ENCODE measurements around the gene TMEM134. TPM values are rescaled to one million over a fixed set of nuclear protein-coding genes. Genes with fewer than 3 reads are reported as not detected.
A peak's percentile ranks its signal among the peaks of the same experiment; 100 is the strongest.

TMEM134 gene
- total and polyA plus RNA-seq, 10 of the 15 experiments (the other 5 are each of a cell fraction or from before 2014, with no cell fraction given): 1.6 to 93.8 (median 27.8) TPM

DNA sequence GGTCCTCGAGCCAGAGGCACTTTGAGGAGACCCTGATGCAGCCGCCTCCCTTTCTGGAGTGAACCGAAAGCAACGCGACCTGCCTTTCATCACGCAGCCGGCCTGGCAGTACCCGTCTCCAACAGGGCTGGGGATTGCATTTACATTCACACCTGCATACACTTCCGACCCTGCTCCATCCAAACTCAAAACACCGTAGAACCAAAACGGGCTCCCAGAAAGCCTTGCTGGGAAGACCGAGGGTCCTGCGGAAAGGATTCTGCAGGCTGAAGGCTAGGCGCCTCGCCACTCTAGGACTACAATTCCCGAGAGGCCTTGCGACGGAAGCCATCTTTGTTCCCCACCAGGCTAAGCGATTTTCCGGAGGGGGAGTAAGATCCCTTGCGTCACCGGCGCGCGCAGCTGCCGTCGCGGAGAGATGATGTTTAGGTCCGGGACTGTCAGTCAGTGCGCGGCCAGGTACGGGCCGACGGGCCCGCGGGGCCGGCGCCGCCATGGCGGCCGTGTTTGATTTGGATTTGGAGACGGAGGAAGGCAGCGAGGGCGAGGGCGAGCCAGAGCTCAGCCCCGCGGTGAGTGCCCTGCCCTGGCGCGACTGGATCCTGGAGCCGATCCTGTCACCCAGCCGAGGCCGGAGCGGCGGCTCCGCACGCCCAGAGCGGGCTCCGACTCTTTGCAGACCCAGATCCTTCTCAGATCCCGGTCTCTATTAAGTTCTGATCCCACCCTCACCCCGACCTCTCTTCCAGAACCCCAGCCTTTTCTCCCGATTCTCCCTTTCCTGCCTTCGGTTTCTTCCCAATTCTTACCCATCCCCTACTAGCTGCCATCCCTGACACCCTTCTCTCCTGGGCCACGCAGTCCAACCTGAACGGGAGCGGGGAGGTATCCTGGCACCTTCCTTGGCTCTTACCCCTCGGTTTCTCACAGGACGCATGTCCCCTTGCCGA is 40.7 kb downstream of the TMEM134 start, which contains the start of gene RPS6KB2 (continued):
- TF ChIP-seq POLR2AphosphoS5 (IDR thresholded peaks at IDR 0.05; ENCODE audit: low read length): peak; percentile 76; the same call in 1 of the 2 replicates
- peak; percentile 99 for TF ChIP-seq NBN (IDR thresholded peaks at IDR 0.05)
- TF ChIP-seq, protein P1, sequence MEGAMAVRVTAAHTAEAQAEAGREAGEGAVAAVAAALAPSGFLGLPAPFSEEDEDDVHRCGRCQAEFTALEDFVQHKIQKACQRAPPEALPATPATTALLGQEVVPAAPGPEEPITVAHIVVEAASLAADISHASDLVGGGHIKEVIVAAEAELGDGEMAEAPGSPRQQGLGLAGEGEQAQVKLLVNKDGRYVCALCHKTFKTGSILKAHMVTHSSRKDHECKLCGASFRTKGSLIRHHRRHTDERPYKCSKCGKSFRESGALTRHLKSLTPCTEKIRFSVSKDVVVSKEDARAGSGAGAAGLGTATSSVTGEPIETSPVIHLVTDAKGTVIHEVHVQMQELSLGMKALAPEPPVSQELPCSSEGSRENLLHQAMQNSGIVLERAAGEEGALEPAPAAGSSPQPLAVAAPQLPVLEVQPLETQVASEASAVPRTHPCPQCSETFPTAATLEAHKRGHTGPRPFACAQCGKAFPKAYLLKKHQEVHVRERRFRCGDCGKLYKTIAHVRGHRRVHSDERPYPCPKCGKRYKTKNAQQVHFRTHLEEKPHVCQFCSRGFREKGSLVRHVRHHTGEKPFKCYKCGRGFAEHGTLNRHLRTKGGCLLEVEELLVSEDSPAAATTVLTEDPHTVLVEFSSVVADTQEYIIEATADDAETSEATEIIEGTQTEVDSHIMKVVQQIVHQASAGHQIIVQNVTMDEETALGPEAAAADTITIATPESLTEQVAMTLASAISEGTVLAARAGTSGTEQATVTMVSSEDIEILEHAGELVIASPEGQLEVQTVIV (IDR thresholded peaks at IDR 0.05; ENCODE audit: borderline replicate concordance, partially characterized antibody): peak; percentile 26
- TF ChIP-seq KLF5 (IDR thresholded peaks at IDR 0.05; ENCODE audit: partially characterized antibody): peak; percentile 72
- no peak for TF ChIP-seq NFYA (IDR thresholded peaks at IDR 0.05; ENCODE audit: borderline replicate concordance, low read depth, low read length)
- no peak for TF ChIP-seq YBX1 (IDR thresholded peaks at IDR 0.05)
- TF ChIP-seq RELA (IDR thresholded peaks at IDR 0.05; ENCODE audit: borderline replicate concordance, partially characterized antibody): peak; percentile 86
- peak; percentile 90 for TF ChIP-seq CHD2 (IDR thresholded peaks at IDR 0.05; ENCODE audit: borderline replicate concordance, low read depth, low read length)
- TF ChIP-seq, protein P2, sequence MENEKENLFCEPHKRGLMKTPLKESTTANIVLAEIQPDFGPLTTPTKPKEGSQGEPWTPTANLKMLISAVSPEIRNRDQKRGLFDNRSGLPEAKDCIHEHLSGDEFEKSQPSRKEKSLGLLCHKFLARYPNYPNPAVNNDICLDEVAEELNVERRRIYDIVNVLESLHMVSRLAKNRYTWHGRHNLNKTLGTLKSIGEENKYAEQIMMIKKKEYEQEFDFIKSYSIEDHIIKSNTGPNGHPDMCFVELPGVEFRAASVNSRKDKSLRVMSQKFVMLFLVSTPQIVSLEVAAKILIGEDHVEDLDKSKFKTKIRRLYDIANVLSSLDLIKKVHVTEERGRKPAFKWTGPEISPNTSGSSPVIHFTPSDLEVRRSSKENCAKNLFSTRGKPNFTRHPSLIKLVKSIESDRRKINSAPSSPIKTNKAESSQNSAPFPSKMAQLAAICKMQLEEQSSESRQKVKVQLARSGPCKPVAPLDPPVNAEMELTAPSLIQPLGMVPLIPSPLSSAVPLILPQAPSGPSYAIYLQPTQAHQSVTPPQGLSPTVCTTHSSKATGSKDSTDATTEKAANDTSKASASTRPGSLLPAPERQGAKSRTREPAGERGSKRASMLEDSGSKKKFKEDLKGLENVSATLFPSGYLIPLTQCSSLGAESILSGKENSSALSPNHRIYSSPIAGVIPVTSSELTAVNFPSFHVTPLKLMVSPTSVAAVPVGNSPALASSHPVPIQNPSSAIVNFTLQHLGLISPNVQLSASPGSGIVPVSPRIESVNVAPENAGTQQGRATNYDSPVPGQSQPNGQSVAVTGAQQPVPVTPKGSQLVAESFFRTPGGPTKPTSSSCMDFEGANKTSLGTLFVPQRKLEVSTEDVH (IDR thresholded peaks at IDR 0.05; ENCODE audit: low read depth, partially characterized antibody): peak; percentile 75
- TF ChIP-seq JUNB (IDR thresholded peaks at IDR 0.05): no peak
- no peak for TF ChIP-seq RAD51 (IDR thresholded peaks at IDR 0.05)
- TF ChIP-seq, protein P3, sequence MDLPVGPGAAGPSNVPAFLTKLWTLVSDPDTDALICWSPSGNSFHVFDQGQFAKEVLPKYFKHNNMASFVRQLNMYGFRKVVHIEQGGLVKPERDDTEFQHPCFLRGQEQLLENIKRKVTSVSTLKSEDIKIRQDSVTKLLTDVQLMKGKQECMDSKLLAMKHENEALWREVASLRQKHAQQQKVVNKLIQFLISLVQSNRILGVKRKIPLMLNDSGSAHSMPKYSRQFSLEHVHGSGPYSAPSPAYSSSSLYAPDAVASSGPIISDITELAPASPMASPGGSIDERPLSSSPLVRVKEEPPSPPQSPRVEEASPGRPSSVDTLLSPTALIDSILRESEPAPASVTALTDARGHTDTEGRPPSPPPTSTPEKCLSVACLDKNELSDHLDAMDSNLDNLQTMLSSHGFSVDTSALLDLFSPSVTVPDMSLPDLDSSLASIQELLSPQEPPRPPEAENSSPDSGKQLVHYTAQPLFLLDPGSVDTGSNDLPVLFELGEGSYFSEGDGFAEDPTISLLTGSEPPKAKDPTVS (IDR thresholded peaks at IDR 0.05; ENCODE audit: low read depth, low read length): no peak
- TF ChIP-seq SUZ12 (IDR thresholded peaks at IDR 0.05; ENCODE audit: unreplicated experiment): no peak
- TF ChIP-seq EZH2 (IDR thresholded peaks at IDR 0.05; ENCODE audit: borderline replicate concordance, control insufficient read depth, low read depth, low read length): no peak
- TF ChIP-seq CHD4 (IDR thresholded peaks at IDR 0.05): no peak
- TF ChIP-seq, protein P4, sequence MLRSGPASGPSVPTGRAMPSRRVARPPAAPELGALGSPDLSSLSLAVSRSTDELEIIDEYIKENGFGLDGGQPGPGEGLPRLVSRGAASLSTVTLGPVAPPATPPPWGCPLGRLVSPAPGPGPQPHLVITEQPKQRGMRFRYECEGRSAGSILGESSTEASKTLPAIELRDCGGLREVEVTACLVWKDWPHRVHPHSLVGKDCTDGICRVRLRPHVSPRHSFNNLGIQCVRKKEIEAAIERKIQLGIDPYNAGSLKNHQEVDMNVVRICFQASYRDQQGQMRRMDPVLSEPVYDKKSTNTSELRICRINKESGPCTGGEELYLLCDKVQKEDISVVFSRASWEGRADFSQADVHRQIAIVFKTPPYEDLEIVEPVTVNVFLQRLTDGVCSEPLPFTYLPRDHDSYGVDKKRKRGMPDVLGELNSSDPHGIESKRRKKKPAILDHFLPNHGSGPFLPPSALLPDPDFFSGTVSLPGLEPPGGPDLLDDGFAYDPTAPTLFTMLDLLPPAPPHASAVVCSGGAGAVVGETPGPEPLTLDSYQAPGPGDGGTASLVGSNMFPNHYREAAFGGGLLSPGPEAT (IDR thresholded peaks at IDR 0.05; ENCODE audit: low read depth): peak; percentile 87
- TF ChIP-seq ESRRA (IDR thresholded peaks at IDR 0.05; ENCODE audit: low read length): no peak
- no peak for TF ChIP-seq SPI1 (IDR thresholded peaks at IDR 0.05; ENCODE audit: borderline replicate concordance, insufficient read depth, low read depth, low read length)
- TF ChIP-seq HCFC1 (IDR thresholded peaks at IDR 0.05; ENCODE audit: low read length): peak; percentile 97
- no peak for TF ChIP-seq TBL1XR1 (IDR thresholded peaks at IDR 0.05; ENCODE audit: low read depth, low read length)
- 0 out of 2 replicates have a peak, but pooled peaks have one; percentile 49 for TF ChIP-seq MEF2A (IDR thresholded peaks at IDR 0.05; ENCODE audit: insufficient read depth, low read depth, low read length)

Data from GM12878 (cell line).